Measurements from ENCODE around the gene THAP7. TPM values are rescaled to one million over a fixed set of nuclear protein-coding genes. Genes with fewer than 3 reads are reported as not detected.

Gene THAP7
- total and polyA plus RNA-seq, 2 experiments from 2014 or later: 21.8 to 25.9 TPM

GRCh38 chr22:20997536-20998257 is 4.2 kb downstream of the THAP7 start:
- Mint-ChIP-seq H3K4me3 (no peak overlapping the region), H3K27ac (no peak overlapping the region), H3K4me1 (peaks cover 3% of the 10 kb centered on the region; the same call in 1 of the 3 replicates), H3K27me3 (ENCODE audit: insufficient read depth, low read depth, poor library complexity) (peaks cover 14% of the 10 kb centered on the region), H3K9me3 (no peaks in the 10 kb centered on the region), H3K36me3 (ENCODE audit: low read depth) (peaks cover 22% of the 10 kb centered on the region; the same call in 1 of the 3 replicates)
- DNase-seq (ENCODE audit: low spot score) (no peak), ATAC-seq (no peak)
- Histone ChIP-seq H3K4me2 (no peak overlapping the region), H3K27ac (ENCODE audit: low read depth) (no peak overlapping the region), H4K20me1 (replicated peaks; ENCODE audit: insufficient read depth) (no peaks in the 10 kb centered on the region), H3K27me3 (ENCODE audit: insufficient read depth) (no peaks in the 10 kb centered on the region), H3K4me1 (ENCODE audit: insufficient read depth) (peaks cover 9% of the 10 kb centered on the region; the same call in 1 of the 2 replicates), H3K9me2 (ENCODE audit: insufficient read depth) (no peaks in the 10 kb centered on the region), H3K36me3 (ENCODE audit: insufficient read depth) (no peaks in the 10 kb centered on the region), H3F3A (replicated peaks; ENCODE audit: low read depth) (peaks cover 7% of the 10 kb centered on the region; the same call in 1 of the 2 replicates), H3K79me2 (replicated peaks; ENCODE audit: insufficient read depth) (0 out of 2 replicates have a peak, but pooled peaks cover under 1% of the 10 kb centered on the region), H3K4me3 (no peak overlapping the region), H2AFZ (no peak overlapping the region)
- TF ChIP-seq ETS1 (IDR thresholded peaks at IDR 0.05) (no peak), STAT1 (IDR thresholded peaks at IDR 0.05; ENCODE audit: unreplicated experiment) (no peak), CREB1 (CRISPR knock-in tag; IDR thresholded peaks at IDR 0.05; ENCODE audit: low read depth) (no peak), CTCF (conservative IDR thresholded peaks at IDR 0.05; ENCODE audit: low read depth in 2 of 2) (no peak), POLR2AphosphoS5 (IDR thresholded peaks at IDR 0.05; ENCODE audit: low read depth) (no peak), ZNF331 (CRISPR knock-in tag; IDR thresholded peaks at IDR 0.05; ENCODE audit: low read depth) (no peak), EZH2phosphoT487 (IDR thresholded peaks at IDR 0.05; ENCODE audit: unreplicated experiment) (no peak)

GRCh38 chr22:20996598-20997535 is 5.1 kb downstream of the THAP7 start:
- no peaks in the 10 kb centered on the region for H3K36me3 ChIP-seq (ENCODE audit: insufficient read depth)
- H3K9me3 Mint-ChIP-seq: no peaks in the 10 kb centered on the region
- H3K9me2 ChIP-seq (ENCODE audit: insufficient read depth): no peaks in the 10 kb centered on the region
- no peaks in the 10 kb centered on the region for H3K79me2 ChIP-seq (replicated peaks; ENCODE audit: insufficient read depth)
- ATAC-seq (no peak), DNase-seq (ENCODE audit: low spot score) (no peak)
- H3K4me2 ChIP-seq: no peak overlapping the region
- H3K36me3 Mint-ChIP-seq (ENCODE audit: low read depth): peaks cover 22% of the 10 kb centered on the region; the same call in 1 of the 3 replicates
- no peak overlapping the region for H3K27ac Mint-ChIP-seq
- H4K20me1 ChIP-seq (replicated peaks; ENCODE audit: insufficient read depth): no peaks in the 10 kb centered on the region
- peaks cover 2% of the 10 kb centered on the region; the same call in 1 of the 3 replicates for H3K4me1 Mint-ChIP-seq
- no peaks in the 10 kb centered on the region for H3K27me3 ChIP-seq (ENCODE audit: insufficient read depth)
- no peak overlapping the region for H2AFZ ChIP-seq
- peaks cover 12% of the 10 kb centered on the region for H3K27me3 Mint-ChIP-seq (ENCODE audit: insufficient read depth, low read depth, poor library complexity)
- no peak overlapping the region for H3K4me3 ChIP-seq
- H3F3A ChIP-seq (replicated peaks; ENCODE audit: low read depth): 0 out of 2 replicates have a peak, but pooled peaks cover 7% of the 10 kb centered on the region
- H3K4me3 Mint-ChIP-seq: no peak overlapping the region; the same call in 2 of the 3 replicates
- H3K27ac ChIP-seq (ENCODE audit: low read depth): no peak overlapping the region
- peaks cover 9% of the 10 kb centered on the region; the same call in 1 of the 2 replicates for H3K4me1 ChIP-seq (ENCODE audit: insufficient read depth)
- TF ChIP-seq JUNB (IDR thresholded peaks at IDR 0.05; ENCODE audit: unreplicated experiment) (no peak), CREB1 (CRISPR knock-in tag; IDR thresholded peaks at IDR 0.05; ENCODE audit: low read depth) (no peak), STAT1 (IDR thresholded peaks at IDR 0.05; ENCODE audit: unreplicated experiment) (no peak), ZNF331 (CRISPR knock-in tag; IDR thresholded peaks at IDR 0.05; ENCODE audit: low read depth) (no peak), POLR2AphosphoS5 (IDR thresholded peaks at IDR 0.05; ENCODE audit: low read depth) (no peak), ETS1 (IDR thresholded peaks at IDR 0.05) (no peak), EZH2 (IDR thresholded peaks at IDR 0.05; ENCODE audit: low read depth, unreplicated experiment) (no peak), ZNF114 (CRISPR knock-in tag; IDR thresholded peaks at IDR 0.05) (no peak)
